GM15510 (cell line): ENCODE measurements around the gene CADPS2.

Experiments used
- POLR2A ChIP-seq: IDR thresholded peaks from 3 replicates; pipeline ENCODE4 v1.6.1; 2011; ENCODE audit warnings: borderline replicate concordance; ENCODE audit not compliant: insufficient read length; ENCODE audit errors: extremely low read depth

The CADPS2 gene

GRCh38 chr7:122291189-122291588 is 595.1 kb downstream of the CADPS2 start:
- TF ChIP-seq POLR2A: no peak

GRCh38 chr7:122290476-122290875 is 595.8 kb downstream of the CADPS2 start:
- no peak for TF ChIP-seq POLR2A

GRCh38 chr7:122289426-122289825 is 596.8 kb downstream of the CADPS2 start:
- no peak for TF ChIP-seq POLR2A

- no peak for TF ChIP-seq POLR2A
Observed at GRCh38 chr7:122273117-122273516, 613.1 kb downstream of the CADPS2 start.

- TF ChIP-seq POLR2A: no peak
Observed at GRCh38 chr7:122269241-122269640, 617.0 kb downstream of the CADPS2 start.
